ENCODE data around the gene UBTF. TPM values are rescaled to one million over a fixed set of nuclear protein-coding genes. Genes with fewer than 3 reads are reported as not detected.

The UBTF gene
- total and polyA plus RNA-seq, 9 of the 15 experiments (the other 6 are each of a cell fraction or from before 2014, with no cell fraction given), result 1.2 to 113 (median 83.6) TPM

- 0 out of 2 replicates have a peak, but pooled peaks have one; percentile 36 for TF ChIP-seq BRD4 (IDR thresholded peaks at IDR 0.05)
- 0 out of 2 replicates have a peak, but pooled peaks have one; percentile 75 for TF ChIP-seq GATAD2B (IDR thresholded peaks at IDR 0.05; ENCODE audit: borderline replicate concordance)
- no peak for TF ChIP-seq HES1 (IDR thresholded peaks at IDR 0.05; ENCODE audit: low read depth)
- TF ChIP-seq PCBP1 (IDR thresholded peaks at IDR 0.05; ENCODE audit: low read depth, low read length, poor library complexity, severe bottlenecking), result no peak
- TF ChIP-seq NR4A1 (CRISPR knock-in tag; IDR thresholded peaks at IDR 0.05), result no peak; the same call in 1 of the 2 replicates
- TF ChIP-seq NR4A1 (tag; IDR thresholded peaks at IDR 0.05), result peak; percentile 69; the same call in 1 of the 2 replicates
- TF ChIP-seq MAFK (IDR thresholded peaks at IDR 0.05; ENCODE audit: low read length), result no peak
- peak; percentile 67; the same call in 1 of the 2 replicates for TF ChIP-seq ZNF282 (CRISPR knock-in tag; IDR thresholded peaks at IDR 0.05)
- TF ChIP-seq, protein P1, sequence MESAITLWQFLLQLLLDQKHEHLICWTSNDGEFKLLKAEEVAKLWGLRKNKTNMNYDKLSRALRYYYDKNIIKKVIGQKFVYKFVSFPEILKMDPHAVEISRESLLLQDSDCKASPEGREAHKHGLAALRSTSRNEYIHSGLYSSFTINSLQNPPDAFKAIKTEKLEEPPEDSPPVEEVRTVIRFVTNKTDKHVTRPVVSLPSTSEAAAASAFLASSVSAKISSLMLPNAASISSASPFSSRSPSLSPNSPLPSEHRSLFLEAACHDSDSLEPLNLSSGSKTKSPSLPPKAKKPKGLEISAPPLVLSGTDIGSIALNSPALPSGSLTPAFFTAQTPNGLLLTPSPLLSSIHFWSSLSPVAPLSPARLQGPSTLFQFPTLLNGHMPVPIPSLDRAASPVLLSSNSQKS (CRISPR knock-in tag; IDR thresholded peaks at IDR 0.05), result no peak
- no peak for TF ChIP-seq SREBF2 (CRISPR knock-in tag; IDR thresholded peaks at IDR 0.05)
- no peak for TF ChIP-seq GTF2E2 (tag; IDR thresholded peaks at IDR 0.05)
- TF ChIP-seq, protein P2, sequence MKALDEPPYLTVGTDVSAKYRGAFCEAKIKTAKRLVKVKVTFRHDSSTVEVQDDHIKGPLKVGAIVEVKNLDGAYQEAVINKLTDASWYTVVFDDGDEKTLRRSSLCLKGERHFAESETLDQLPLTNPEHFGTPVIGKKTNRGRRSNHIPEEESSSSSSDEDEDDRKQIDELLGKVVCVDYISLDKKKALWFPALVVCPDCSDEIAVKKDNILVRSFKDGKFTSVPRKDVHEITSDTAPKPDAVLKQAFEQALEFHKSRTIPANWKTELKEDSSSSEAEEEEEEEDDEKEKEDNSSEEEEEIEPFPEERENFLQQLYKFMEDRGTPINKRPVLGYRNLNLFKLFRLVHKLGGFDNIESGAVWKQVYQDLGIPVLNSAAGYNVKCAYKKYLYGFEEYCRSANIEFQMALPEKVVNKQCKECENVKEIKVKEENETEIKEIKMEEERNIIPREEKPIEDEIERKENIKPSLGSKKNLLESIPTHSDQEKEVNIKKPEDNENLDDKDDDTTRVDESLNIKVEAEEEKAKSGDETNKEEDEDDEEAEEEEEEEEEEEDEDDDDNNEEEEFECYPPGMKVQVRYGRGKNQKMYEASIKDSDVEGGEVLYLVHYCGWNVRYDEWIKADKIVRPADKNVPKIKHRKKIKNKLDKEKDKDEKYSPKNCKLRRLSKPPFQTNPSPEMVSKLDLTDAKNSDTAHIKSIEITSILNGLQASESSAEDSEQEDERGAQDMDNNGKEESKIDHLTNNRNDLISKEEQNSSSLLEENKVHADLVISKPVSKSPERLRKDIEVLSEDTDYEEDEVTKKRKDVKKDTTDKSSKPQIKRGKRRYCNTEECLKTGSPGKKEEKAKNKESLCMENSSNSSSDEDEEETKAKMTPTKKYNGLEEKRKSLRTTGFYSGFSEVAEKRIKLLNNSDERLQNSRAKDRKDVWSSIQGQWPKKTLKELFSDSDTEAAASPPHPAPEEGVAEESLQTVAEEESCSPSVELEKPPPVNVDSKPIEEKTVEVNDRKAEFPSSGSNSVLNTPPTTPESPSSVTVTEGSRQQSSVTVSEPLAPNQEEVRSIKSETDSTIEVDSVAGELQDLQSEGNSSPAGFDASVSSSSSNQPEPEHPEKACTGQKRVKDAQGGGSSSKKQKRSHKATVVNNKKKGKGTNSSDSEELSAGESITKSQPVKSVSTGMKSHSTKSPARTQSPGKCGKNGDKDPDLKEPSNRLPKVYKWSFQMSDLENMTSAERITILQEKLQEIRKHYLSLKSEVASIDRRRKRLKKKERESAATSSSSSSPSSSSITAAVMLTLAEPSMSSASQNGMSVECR (CRISPR knock-in tag; IDR thresholded peaks at IDR 0.05), result peak; percentile 95
These were observed 8.9 kb downstream of the UBTF start (continued) for GRCh38 chr17:44210342-44211192.

Data from K562 (cell line).